Measurements from ENCODE around the gene TTC22. TPM values are rescaled to one million over a fixed set of nuclear protein-coding genes. Genes with fewer than 3 reads are reported as not detected.

TTC22 gene
- polyA plus RNA-seq, 2 of the 4 experiments (the other 2 are of a cell fraction): not detected

DNA sequence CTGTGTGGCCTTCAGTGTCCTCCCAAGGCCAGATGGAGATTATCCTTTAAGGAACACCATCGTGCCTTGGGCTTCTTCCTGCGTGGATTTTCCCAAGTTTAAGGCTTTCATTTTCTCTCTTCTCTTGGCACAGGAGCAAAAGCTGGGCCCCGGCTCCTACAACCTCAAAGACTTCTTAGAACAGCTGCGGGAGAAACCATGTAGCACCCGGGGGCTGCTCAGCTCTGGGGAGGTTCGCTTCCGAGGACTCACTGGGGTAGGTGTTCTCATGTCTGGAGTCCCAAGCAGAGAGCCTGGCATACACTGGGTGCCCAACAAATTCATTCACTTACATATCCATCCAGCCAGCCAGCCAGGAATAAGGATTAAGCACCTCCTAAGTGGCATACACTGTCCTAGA is 6.6 kb upstream of the TTC22 start:
- DNase-seq (ENCODE audit: low read depth in 1 of 2, low spot score in 1 of 2) (no peak), ATAC-seq (no peak), FAIRE-seq (no peak)
- Histone ChIP-seq H3K9me3 (no peaks in the 10 kb centered on the region), H3K4me2 (no peak overlapping the region), H3K4me3 (no peak overlapping the region), H3K27ac (no peak overlapping the region), H3K4me1 (peaks cover 22% of the 10 kb centered on the region)
- 87% methylated on average over 4 of the region's 7 CpGs for WGBS (ENCODE audit: missing lambda C conversion rate)
- ChIA-PET CTCF (interaction anchor here (0.9 to 1.3 kb wide), 3 partner anchors 136 to 339 kb away, joined by 3 read pairs; no protein-coding TSS in a partner anchor), POLR2A (no interaction called here)
- no peak for TF ChIP-seq BHLHE40 (IDR thresholded peaks at IDR 0.05; ENCODE audit: low read depth, low read length)
- TF ChIP-seq KDM1A (IDR thresholded peaks at IDR 0.05; ENCODE audit: low read depth): no peak
- no peak for TF ChIP-seq JUN (IDR thresholded peaks at IDR 0.05)
- TF ChIP-seq CHD2 (IDR thresholded peaks at IDR 0.05; ENCODE audit: low read length, partially characterized antibody): no peak
- TF ChIP-seq RAD21 (conservative IDR thresholded peaks at IDR 0.05 in 1 of 2, IDR thresholded peaks at IDR 0.05 in 1 of 2): no peak
- no peak for TF ChIP-seq TFCP2L1 (CRISPR knock-in tag; IDR thresholded peaks at IDR 0.05)
- no peak for TF ChIP-seq CBX8 (IDR thresholded peaks at IDR 0.05)
- no peak for TF ChIP-seq ZSCAN20 (CRISPR knock-in tag; IDR thresholded peaks at IDR 0.05)
- no peak for TF ChIP-seq HDAC2 (IDR thresholded peaks at IDR 0.05)
- TF ChIP-seq GATA3 (IDR thresholded peaks at IDR 0.05; ENCODE audit: borderline replicate concordance): no peak
- TF ChIP-seq, protein P1, sequence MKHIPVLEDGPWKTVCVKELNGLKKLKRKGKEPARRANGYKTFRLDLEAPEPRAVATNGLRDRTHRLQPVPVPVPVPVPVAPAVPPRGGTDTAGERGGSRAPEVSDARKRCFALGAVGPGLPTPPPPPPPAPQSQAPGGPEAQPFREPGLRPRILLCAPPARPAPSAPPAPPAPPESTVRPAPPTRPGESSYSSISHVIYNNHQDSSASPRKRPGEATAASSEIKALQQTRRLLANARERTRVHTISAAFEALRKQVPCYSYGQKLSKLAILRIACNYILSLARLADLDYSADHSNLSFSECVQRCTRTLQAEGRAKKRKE (CRISPR knock-in tag; IDR thresholded peaks at IDR 0.05; ENCODE audit: low read depth): no peak
- no peak for TF ChIP-seq HOXA7 (CRISPR knock-in tag; IDR thresholded peaks at IDR 0.05)
- no peak for TF ChIP-seq SMC3 (IDR thresholded peaks at IDR 0.05)
- TF ChIP-seq RFX5 (IDR thresholded peaks at IDR 0.05): no peak
- TF ChIP-seq, protein P2, sequence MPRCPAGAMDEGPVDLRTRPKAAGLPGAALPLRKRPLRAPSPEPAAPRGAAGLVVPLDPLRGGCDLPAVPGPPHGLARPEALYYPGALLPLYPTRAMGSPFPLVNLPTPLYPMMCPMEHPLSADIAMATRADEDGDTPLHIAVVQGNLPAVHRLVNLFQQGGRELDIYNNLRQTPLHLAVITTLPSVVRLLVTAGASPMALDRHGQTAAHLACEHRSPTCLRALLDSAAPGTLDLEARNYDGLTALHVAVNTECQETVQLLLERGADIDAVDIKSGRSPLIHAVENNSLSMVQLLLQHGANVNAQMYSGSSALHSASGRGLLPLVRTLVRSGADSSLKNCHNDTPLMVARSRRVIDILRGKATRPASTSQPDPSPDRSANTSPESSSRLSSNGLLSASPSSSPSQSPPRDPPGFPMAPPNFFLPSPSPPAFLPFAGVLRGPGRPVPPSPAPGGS (IDR thresholded peaks at IDR 0.05): no peak
- no peak for TF ChIP-seq FOSB (CRISPR knock-in tag; IDR thresholded peaks at IDR 0.05)
- no peak for TF ChIP-seq POLR2AphosphoS2 (conservative IDR thresholded peaks at IDR 0.05; ENCODE audit: low read length)
- no peak for TF ChIP-seq EHF (CRISPR knock-in tag; IDR thresholded peaks at IDR 0.05)
- TF ChIP-seq, protein P3, sequence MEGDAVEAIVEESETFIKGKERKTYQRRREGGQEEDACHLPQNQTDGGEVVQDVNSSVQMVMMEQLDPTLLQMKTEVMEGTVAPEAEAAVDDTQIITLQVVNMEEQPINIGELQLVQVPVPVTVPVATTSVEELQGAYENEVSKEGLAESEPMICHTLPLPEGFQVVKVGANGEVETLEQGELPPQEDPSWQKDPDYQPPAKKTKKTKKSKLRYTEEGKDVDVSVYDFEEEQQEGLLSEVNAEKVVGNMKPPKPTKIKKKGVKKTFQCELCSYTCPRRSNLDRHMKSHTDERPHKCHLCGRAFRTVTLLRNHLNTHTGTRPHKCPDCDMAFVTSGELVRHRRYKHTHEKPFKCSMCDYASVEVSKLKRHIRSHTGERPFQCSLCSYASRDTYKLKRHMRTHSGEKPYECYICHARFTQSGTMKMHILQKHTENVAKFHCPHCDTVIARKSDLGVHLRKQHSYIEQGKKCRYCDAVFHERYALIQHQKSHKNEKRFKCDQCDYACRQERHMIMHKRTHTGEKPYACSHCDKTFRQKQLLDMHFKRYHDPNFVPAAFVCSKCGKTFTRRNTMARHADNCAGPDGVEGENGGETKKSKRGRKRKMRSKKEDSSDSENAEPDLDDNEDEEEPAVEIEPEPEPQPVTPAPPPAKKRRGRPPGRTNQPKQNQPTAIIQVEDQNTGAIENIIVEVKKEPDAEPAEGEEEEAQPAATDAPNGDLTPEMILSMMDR (IDR thresholded peaks at IDR 0.05): no peak
- TF ChIP-seq NPAS2 (CRISPR knock-in tag; IDR thresholded peaks at IDR 0.05; ENCODE audit: borderline replicate concordance): no peak

DNA sequence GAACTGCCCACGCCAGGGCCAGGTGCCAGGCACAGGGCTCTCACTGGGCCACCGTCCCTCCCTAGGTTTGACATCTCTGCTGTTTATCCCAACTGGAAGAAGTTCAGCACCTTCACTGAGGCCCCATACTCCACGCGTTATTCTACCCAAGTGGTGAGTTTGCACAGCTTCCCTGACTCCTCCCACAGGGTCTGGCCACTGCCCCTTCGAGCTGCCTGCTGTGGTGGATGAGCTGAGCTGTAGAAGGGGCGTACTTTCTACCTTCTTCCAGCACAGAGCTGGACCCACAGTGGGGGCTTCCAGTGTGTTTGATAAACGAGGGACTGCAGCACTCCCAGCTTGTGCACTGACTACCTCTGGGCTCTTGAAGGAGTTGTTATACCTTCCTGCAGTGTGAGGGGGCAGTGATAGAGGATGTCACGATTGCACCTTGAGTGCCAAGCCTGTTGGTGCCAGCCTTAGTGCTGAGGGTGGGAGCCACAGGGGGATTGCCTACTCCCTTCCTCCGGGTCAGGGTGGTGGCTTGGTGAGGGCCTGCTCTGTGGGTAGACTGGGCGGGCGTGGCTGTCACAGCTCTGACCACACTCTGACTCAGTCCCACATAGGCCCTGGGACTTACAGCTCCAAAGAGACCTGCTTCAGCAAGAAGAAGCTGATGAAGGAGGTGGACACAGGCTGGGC is 5.9 kb upstream of the TTC22 start:
- no peak overlapping the region for H3K4me2 ChIP-seq
- no peak overlapping the region for H3K4me3 ChIP-seq
- no peaks in the 10 kb centered on the region for H3K9me3 ChIP-seq
- TF ChIP-seq, protein P3 (IDR thresholded peaks at IDR 0.05): no peak
- TF ChIP-seq ZC3H11A (IDR thresholded peaks at IDR 0.05) (no peak), TFCP2L1 (CRISPR knock-in tag; IDR thresholded peaks at IDR 0.05) (no peak), RNF2 (IDR thresholded peaks at IDR 0.05; ENCODE audit: borderline replicate concordance, low read depth) (no peak), RCOR1 (IDR thresholded peaks at IDR 0.05; ENCODE audit: low read depth, low read length) (no peak), SREBF2 (IDR thresholded peaks at IDR 0.05) (no peak), CEBPB (IDR thresholded peaks at IDR 0.05) (no peak), HEYL (CRISPR knock-in tag; IDR thresholded peaks at IDR 0.05) (no peak), HOXA7 (CRISPR knock-in tag; IDR thresholded peaks at IDR 0.05) (no peak), PHF8 (IDR thresholded peaks at IDR 0.05; ENCODE audit: borderline replicate concordance, low read depth) (no peak)
- TF ChIP-seq, protein P4, sequence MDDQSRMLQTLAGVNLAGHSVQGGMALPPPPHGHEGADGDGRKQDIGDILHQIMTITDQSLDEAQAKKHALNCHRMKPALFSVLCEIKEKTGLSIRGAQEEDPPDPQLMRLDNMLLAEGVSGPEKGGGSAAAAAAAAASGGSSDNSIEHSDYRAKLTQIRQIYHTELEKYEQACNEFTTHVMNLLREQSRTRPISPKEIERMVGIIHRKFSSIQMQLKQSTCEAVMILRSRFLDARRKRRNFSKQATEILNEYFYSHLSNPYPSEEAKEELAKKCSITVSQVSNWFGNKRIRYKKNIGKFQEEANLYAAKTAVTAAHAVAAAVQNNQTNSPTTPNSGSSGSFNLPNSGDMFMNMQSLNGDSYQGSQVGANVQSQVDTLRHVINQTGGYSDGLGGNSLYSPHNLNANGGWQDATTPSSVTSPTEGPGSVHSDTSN (IDR thresholded peaks at IDR 0.05): no peak
- no peak overlapping the region for H3K27ac ChIP-seq
- 68% methylated on average over 9 of the region's 11 CpGs for WGBS (ENCODE audit: missing lambda C conversion rate)
- H3K4me1 ChIP-seq: peaks cover 22% of the 10 kb centered on the region
- POLR2A ChIA-PET: no interaction called here
- CTCF ChIA-PET: interaction anchor here (0.6 to 1.3 kb wide), 5 partner anchors 135 to 843 kb away, joined by 3 read pairs; no protein-coding TSS in a partner anchor
- ATAC-seq (no peak), DNase-seq (ENCODE audit: low read depth in 1 of 2, low spot score in 1 of 2) (no peak), FAIRE-seq (no peak)

All from A549 (cell line).